Neural cell (in vitro differentiated cells): Measurements from ENCODE around the gene PID1. TPM values are rescaled to one million over a fixed set of nuclear protein-coding genes. Genes with fewer than 3 reads are reported as not detected.

Source experiments
- H2AFZ ChIP-seq: fragments of 200-600, 300-800 bp; sonication (generic), shearing (Covaris generic); 2 replicates; pipeline ENCODE4 v1.6.0; 2014; ENCODE audit warnings: low read depth, mild to moderate bottlenecking, antibody characterized with exemption, low read length, moderate library complexity
- H3F3A ChIP-seq: fragments of 200-600 bp; shearing (Covaris generic); 2 replicates; pipeline ENCODE4 v1.6.1; 2016; ENCODE audit warnings: mild to moderate bottlenecking, moderate library complexity, mixed read lengths, antibody characterized with exemption, low read length; ENCODE audit not compliant: insufficient read depth, poor library complexity, severe bottlenecking
- H3K27ac ChIP-seq: fragments of 200-600, 300-800 bp; sonication (generic), shearing (Covaris generic); 2 replicates; pipeline ENCODE4 v1.5.1; 2014; ENCODE audit warnings: mild to moderate bottlenecking, low read length, moderate library complexity
- H3K27me3 ChIP-seq: fragments of 300-800, 200-600 bp; sonication (generic), shearing (Covaris generic); 2 replicates; pipeline ENCODE4 v1.6.0; 2014; ENCODE audit warnings: mild to moderate bottlenecking, low read depth, low read length, moderate library complexity; ENCODE audit not compliant: insufficient read depth
- H3K36me3 ChIP-seq: fragments of 300-800, 200-600 bp; sonication (generic), shearing (Covaris generic); 2 replicates; pipeline ENCODE4 v1.5.1; 2014; ENCODE audit warnings: mild to moderate bottlenecking, antibody characterized with exemption, low read length, moderate library complexity; ENCODE audit not compliant: insufficient read depth
- H3K4me2 ChIP-seq: fragments of 300-800, 200-600 bp; sonication (generic), shearing (Covaris generic); 2 replicates; pipeline ENCODE4 v1.6.0; 2014; ENCODE audit warnings: mild to moderate bottlenecking, low read length
- H3K4me3 ChIP-seq: fragments of 300-800, 200-600 bp; sonication (generic), shearing (Covaris generic); 2 replicates; pipeline ENCODE4 v1.5.1; 2014; ENCODE audit warnings: mild to moderate bottlenecking, low read length, moderate library complexity
- H3K79me2 ChIP-seq: fragments of 200-600 bp; shearing (Covaris generic); replicated peaks from 2 replicates; pipeline ENCODE4 v1.6.0; 2014; ENCODE audit warnings: mild to moderate bottlenecking, low read length, moderate library complexity; ENCODE audit not compliant: insufficient read depth
- H3K9ac ChIP-seq: fragments of 300-800, 200-600 bp; sonication (generic), shearing (Covaris generic); 2 replicates; pipeline ENCODE4 v1.6.1; 2016; ENCODE audit warnings: mild to moderate bottlenecking, low read length, mixed read lengths
- H3K9me2 ChIP-seq: fragments of 200-600 bp; shearing (Covaris generic); 2 replicates; pipeline ENCODE4 v1.6.1; 2016; ENCODE audit warnings: mild to moderate bottlenecking, low read length, mixed read lengths; ENCODE audit not compliant: insufficient read depth
- H3K9me3 ChIP-seq: fragments of 200-600, 300-800 bp; sonication (generic), shearing (Covaris generic); 2 replicates; pipeline ENCODE4 v1.6.1; 2016; ENCODE audit warnings: mild to moderate bottlenecking, mixed run types, low read length, moderate library complexity, mixed read lengths
- H4K20me1 ChIP-seq: fragments of 200-600 bp; shearing (Covaris generic); 2 replicates; pipeline ENCODE4 v1.6.1; 2016; ENCODE audit warnings: mild to moderate bottlenecking, mixed run types; ENCODE audit not compliant: insufficient read depth
- CTCF ChIP-seq: fragments of 450-650 bp; IDR thresholded peaks from 2 replicates; pipeline ENCODE4 v1.5.1; 2014; ENCODE audit warnings: antibody characterized with exemption, mild to moderate bottlenecking, moderate library complexity; ENCODE audit not compliant: poor library complexity, severe bottlenecking
- EP300 ChIP-seq: fragments of 450-650 bp; conservative IDR thresholded peaks from 2 replicates; pipeline ENCODE4 v1.6.1; 2014; ENCODE audit warnings: antibody characterized with exemption, mild to moderate bottlenecking, moderate library complexity; ENCODE audit not compliant: poor library complexity, severe bottlenecking
- EZH2 ChIP-seq: fragments of 200-600, 300-800 bp; shearing (Covaris generic), sonication (generic); IDR thresholded peaks from 2 replicates; pipeline ENCODE4 v1.6.1; 2014; ENCODE audit warnings: antibody characterized with exemption, low read length, borderline replicate concordance, mild to moderate bottlenecking; ENCODE audit not compliant: insufficient read depth, poor library complexity, severe bottlenecking
- MXI1 ChIP-seq: fragments of 450-650 bp; conservative IDR thresholded peaks from 2 replicates; pipeline ENCODE4 v1.6.1; 2014; ENCODE audit warnings: antibody characterized with exemption, mild to moderate bottlenecking; ENCODE audit not compliant: poor library complexity, severe bottlenecking
- POLR2AphosphoS5 ChIP-seq: IDR thresholded peaks from 2 replicates; pipeline ENCODE4 v1.6.1; 2012
- RAD21 ChIP-seq: fragments of 450-650 bp; conservative IDR thresholded peaks from 2 replicates; pipeline ENCODE4 v1.6.1; 2014; ENCODE audit warnings: antibody characterized with exemption, mild to moderate bottlenecking, moderate library complexity
- REST ChIP-seq: IDR thresholded peaks from 2 replicates; pipeline ENCODE4 v1.6.1; 2012; ENCODE audit warnings: borderline replicate concordance
- SMC3 ChIP-seq: fragments of 450-650 bp; conservative IDR thresholded peaks from 2 replicates; pipeline ENCODE4 v1.6.1; 2014; ENCODE audit warnings: antibody characterized with exemption, mild to moderate bottlenecking, moderate library complexity; ENCODE audit not compliant: poor library complexity
- TAF1 ChIP-seq: IDR thresholded peaks from 2 replicates; pipeline ENCODE4 v1.6.1; 2012; ENCODE audit warnings: low read depth
- polyA plus RNA-seq: library from polyadenylated mRNA; depleted of rRNA; stranded (reverse); fragments of >200 nt; gene quantifications from 2 replicates; pipeline ENCODE4 v1.2.3, GENCODE V29; 2014

PID1 gene
- polyA plus RNA-seq, 1 donor from 2014 or later, result 11.0 TPM

- no peaks in the 10 kb centered on the region for H3K9me2 ChIP-seq
Measured at GRCh38 chr2:229154381-229154780, 116.7 kb downstream of the PID1 start.

GRCh38 chr2:229153951-229154350, 117.1 kb downstream of the PID1 start:
- Histone ChIP-seq H3K9ac (no peak overlapping the region), H4K20me1 (no peaks in the 10 kb centered on the region)
- TF ChIP-seq SMC3 (no peak), POLR2AphosphoS5 (no peak), REST (no peak), CTCF (no peak), RAD21 (no peak), EZH2 (no peak)

More at GRCh38 chr2:229154381-229154780, 116.7 kb downstream of the PID1 start:
- Histone ChIP-seq H4K20me1 (no peaks in the 10 kb centered on the region), H3K27me3 (no peaks in the 10 kb centered on the region), H3K79me2 (no peaks in the 10 kb centered on the region), H3K9me3 (no peaks in the 10 kb centered on the region), H3K4me3 (no peak overlapping the region), H3F3A (no peaks in the 10 kb centered on the region), H2AFZ (no peak overlapping the region), H3K27ac (no peak overlapping the region), H3K9ac (no peak overlapping the region), H3K36me3 (no peaks in the 10 kb centered on the region), H3K4me2 (no peak overlapping the region)
- no peak for TF ChIP-seq CTCF
- no peak for TF ChIP-seq REST
- no peak for TF ChIP-seq EP300
- no peak for TF ChIP-seq TAF1
- no peak for TF ChIP-seq POLR2AphosphoS5
- TF ChIP-seq MXI1, result no peak
- TF ChIP-seq SMC3, result no peak
- TF ChIP-seq EZH2, result no peak
- no peak for TF ChIP-seq RAD21

More at GRCh38 chr2:229153951-229154350, 117.1 kb downstream of the PID1 start:
- Histone ChIP-seq H3F3A (no peaks in the 10 kb centered on the region), H3K4me3 (no peak overlapping the region), H3K4me2 (no peak overlapping the region), H3K36me3 (no peaks in the 10 kb centered on the region), H3K79me2 (no peaks in the 10 kb centered on the region), H3K27ac (no peak overlapping the region), H3K9me3 (no peaks in the 10 kb centered on the region), H3K9me2 (no peaks in the 10 kb centered on the region), H2AFZ (no peak overlapping the region), H3K27me3 (no peaks in the 10 kb centered on the region)
